SK-N-SH treated with all-trans-retinoic acid at 6 μM for 48 hours (cell line): Measurements from ENCODE around the gene NMNAT1.

Experiments
- ARNTL ChIP-seq: fragments of 450-650 bp; formaldehyde crosslinking; IDR thresholded peaks from 2 replicates; pipeline ENCODE4 v1.5.0; 2020; ENCODE audit warnings: low read depth, mild to moderate bottlenecking, moderate library complexity, borderline replicate concordance
- CSRNP3 ChIP-seq: fragments of 250-450 bp; sonication (Bioruptor Pico); IDR thresholded peaks from 2 replicates; pipeline ENCODE4 v1.5.1; 2021; ENCODE audit warnings: mild to moderate bottlenecking, moderate library complexity
- GLIS3 ChIP-seq: fragments of 250-450 bp; sonication (Bioruptor Pico); IDR thresholded peaks from 2 replicates; pipeline ENCODE4 v1.5.0; 2020; ENCODE audit warnings: mild to moderate bottlenecking, moderate library complexity
- OSR1 ChIP-seq: fragments of 250-450 bp; sonication (Bioruptor Pico); IDR thresholded peaks from 2 replicates; pipeline ENCODE4 v1.8.0; 2022; ENCODE audit warnings: moderate library complexity, mild to moderate bottlenecking, inconsistent platforms
- PATZ1 ChIP-seq: fragments of 250-450 bp; sonication (Bioruptor Pico); IDR thresholded peaks from 2 replicates; pipeline ENCODE4 v1.8.0; 2020; ENCODE audit warnings: mild to moderate bottlenecking, moderate library complexity, borderline replicate concordance
- SNAI2 ChIP-seq: fragments of 250-450 bp; sonication (Bioruptor Pico); IDR thresholded peaks from 2 replicates; pipeline ENCODE4 v1.5.0; 2020; ENCODE audit warnings: mild to moderate bottlenecking, moderate library complexity
- TCF4 ChIP-seq: fragments of 250-450 bp; sonication (Bioruptor Pico); IDR thresholded peaks from 2 replicates; pipeline ENCODE4 v1.8.0; 2021; ENCODE audit warnings: mild to moderate bottlenecking, moderate library complexity, borderline replicate concordance
- TOX ChIP-seq: fragments of 250-450 bp; sonication (Bioruptor Pico); IDR thresholded peaks from 2 replicates; pipeline ENCODE4 v1.8.0; 2021; ENCODE audit warnings: mild to moderate bottlenecking, moderate library complexity, borderline replicate concordance
- TSHZ2 ChIP-seq: fragments of 250-450 bp; sonication (Bioruptor Pico); IDR thresholded peaks from 2 replicates; pipeline ENCODE4 v1.5.0; 2020; ENCODE audit warnings: mild to moderate bottlenecking, moderate library complexity
- ZC3H10 ChIP-seq: fragments of 250-450 bp; sonication (Bioruptor Pico); IDR thresholded peaks from 2 replicates; pipeline ENCODE4 v1.5.1; 2021; ENCODE audit warnings: mild to moderate bottlenecking, moderate library complexity
- ZFP3 ChIP-seq: fragments of 250-450 bp; sonication (Bioruptor Pico); IDR thresholded peaks from 2 replicates; pipeline ENCODE4 v1.5.0; 2020; ENCODE audit warnings: mild to moderate bottlenecking, moderate library complexity
- ZFP30 ChIP-seq: fragments of 450-650 bp; formaldehyde crosslinking; IDR thresholded peaks from 2 replicates; pipeline ENCODE4 v1.5.0; 2022; ENCODE audit warnings: mild to moderate bottlenecking, moderate library complexity
- ZNF8 ChIP-seq: fragments of 450-650 bp; formaldehyde crosslinking; IDR thresholded peaks from 2 replicates; pipeline ENCODE4 v1.5.0; 2020; ENCODE audit warnings: mild to moderate bottlenecking, moderate library complexity
- TF ChIP-seq, protein P1 (sequence below): fragments of 250-450 bp; sonication (Bioruptor Pico); IDR thresholded peaks from 2 replicates; pipeline ENCODE4 v1.8.0; 2021; ENCODE audit warnings: low read depth, mild to moderate bottlenecking, moderate library complexity, borderline replicate concordance

DNA sequence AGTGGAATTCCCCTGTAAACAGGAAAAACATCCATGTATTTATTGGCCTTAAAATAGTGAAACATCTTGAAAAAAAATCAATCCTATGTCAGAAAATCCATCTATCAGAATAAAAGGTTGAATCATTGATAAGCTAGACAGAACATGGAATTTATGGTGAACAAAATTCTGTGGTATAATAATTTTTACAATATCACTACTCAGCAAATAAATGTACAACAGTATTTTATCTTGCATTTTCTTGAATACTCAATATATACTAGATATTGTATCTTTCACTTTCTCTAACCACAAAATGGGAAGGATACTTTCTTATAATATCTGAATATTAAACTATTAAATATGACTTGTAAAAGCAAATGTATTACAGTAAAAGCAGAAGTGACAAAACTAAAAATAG, 83.8 kb downstream of the NMNAT1 start:
- no peak for TF ChIP-seq TCF4 (CRISPR knock-in tag)
- TF ChIP-seq PATZ1: no peak
- TF ChIP-seq SNAI2 (CRISPR knock-in tag): no peak
- no peak for TF ChIP-seq OSR1
- no peak for TF ChIP-seq ARNTL (CRISPR knock-in tag)
- TF ChIP-seq, protein P1, sequence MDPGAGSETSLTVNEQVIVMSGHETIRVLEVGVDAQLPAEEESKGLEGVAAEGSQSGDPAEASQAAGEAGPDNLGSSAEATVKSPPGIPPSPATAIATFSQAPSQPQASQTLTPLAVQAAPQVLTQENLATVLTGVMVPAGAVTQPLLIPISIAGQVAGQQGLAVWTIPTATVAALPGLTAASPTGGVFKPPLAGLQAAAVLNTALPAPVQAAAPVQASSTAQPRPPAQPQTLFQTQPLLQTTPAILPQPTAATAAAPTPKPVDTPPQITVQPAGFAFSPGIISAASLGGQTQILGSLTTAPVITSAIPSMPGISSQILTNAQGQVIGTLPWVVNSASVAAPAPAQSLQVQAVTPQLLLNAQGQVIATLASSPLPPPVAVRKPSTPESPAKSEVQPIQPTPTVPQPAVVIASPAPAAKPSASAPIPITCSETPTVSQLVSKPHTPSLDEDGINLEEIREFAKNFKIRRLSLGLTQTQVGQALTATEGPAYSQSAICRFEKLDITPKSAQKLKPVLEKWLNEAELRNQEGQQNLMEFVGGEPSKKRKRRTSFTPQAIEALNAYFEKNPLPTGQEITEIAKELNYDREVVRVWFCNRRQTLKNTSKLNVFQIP (CRISPR knock-in tag): no peak
- no peak for TF ChIP-seq TSHZ2 (CRISPR knock-in tag)
- TF ChIP-seq ZNF8 (CRISPR knock-in tag): no peak
- no peak for TF ChIP-seq ZC3H10 (CRISPR knock-in tag)
- no peak for TF ChIP-seq TOX (CRISPR knock-in tag)
- TF ChIP-seq CSRNP3: no peak
- TF ChIP-seq ZFP30: no peak
- no peak for TF ChIP-seq GLIS3
- no peak for TF ChIP-seq ZFP3 (CRISPR knock-in tag)
